Measurements from ENCODE around the gene SLC28A1.

SLC28A1 gene

GRCh38 chr15:84886211-84886983, 1.9 kb downstream of the SLC28A1 start:
- no peak for DNase-seq (ENCODE audit: low read depth, low spot score)

GRCh38 chr15:84886984-84887299, 2.5 kb downstream of the SLC28A1 start:
- no peak for DNase-seq (ENCODE audit: low read depth, low spot score)

- no peak for DNase-seq (ENCODE audit: low read depth, low spot score)
These were observed 3.5 kb downstream of the SLC28A1 start for GRCh38 chr15:84887938-84888337.

GRCh38 chr15:84888639-84889038, 4.2 kb downstream of the SLC28A1 start:
- DNase-seq (ENCODE audit: low read depth, low spot score) = no peak

GRCh38 chr15:84889313-84889990, 5.0 kb downstream of the SLC28A1 start:
- DNase-seq (ENCODE audit: low read depth, low spot score) = no peak

- no peak for DNase-seq (ENCODE audit: low read depth, low spot score)
These were observed 5.7 kb downstream of the SLC28A1 start for GRCh38 chr15:84889991-84890669.

- DNase-seq (ENCODE audit: low read depth, low spot score) = no peak
These were observed 6.3 kb downstream of the SLC28A1 start for GRCh38 chr15:84890670-84891162.

GRCh38 chr15:84891339-84891738, 6.9 kb downstream of the SLC28A1 start:
- no peak for DNase-seq (ENCODE audit: low read depth, low spot score)

GRCh38 chr15:84892786-84893307, 8.4 kb downstream of the SLC28A1 start:
- DNase-seq (ENCODE audit: low read depth, low spot score) = no peak

- no peak for DNase-seq (ENCODE audit: low read depth, low spot score)
These were observed 9.1 kb downstream of the SLC28A1 start for GRCh38 chr15:84893607-84894006.

- no peak for DNase-seq (ENCODE audit: low read depth, low spot score)
These were observed 10.4 kb downstream of the SLC28A1 start for GRCh38 chr15:84894736-84895425.

GRCh38 chr15:84898761-84899160, 14.3 kb downstream of the SLC28A1 start:
- no peak for DNase-seq (ENCODE audit: low read depth, low spot score)

- no peak for DNase-seq (ENCODE audit: low read depth, low spot score)
These were observed 15.3 kb downstream of the SLC28A1 start for GRCh38 chr15:84899750-84900149.

GRCh38 chr15:84901540-84901939, 17.1 kb downstream of the SLC28A1 start:
- no peak for DNase-seq (ENCODE audit: low read depth, low spot score)

GRCh38 chr15:84903751-84904150, 19.3 kb downstream of the SLC28A1 start:
- DNase-seq (ENCODE audit: low read depth, low spot score) = no peak

- DNase-seq (ENCODE audit: low read depth, low spot score) = peak; percentile 21
These were observed 20.0 kb downstream of the SLC28A1 start for GRCh38 chr15:84904419-84904818.

GRCh38 chr15:84905016-84905916, 20.8 kb downstream of the SLC28A1 start:
- DNase-seq (ENCODE audit: low read depth, low spot score) = no peak

- DNase-seq (ENCODE audit: low read depth, low spot score) = no peak
These were observed 23.3 kb downstream of the SLC28A1 start for GRCh38 chr15:84907731-84908130.

GRCh38 chr15:84908564-84908963, 24.1 kb downstream of the SLC28A1 start:
- DNase-seq (ENCODE audit: low read depth, low spot score) = no peak

- no peak for DNase-seq (ENCODE audit: low read depth, low spot score)
These were observed 24.6 kb downstream of the SLC28A1 start for GRCh38 chr15:84909029-84909428.

- DNase-seq (ENCODE audit: low read depth, low spot score) = no peak
These were observed 25.3 kb downstream of the SLC28A1 start for GRCh38 chr15:84909782-84910181.

Data from astrocyte of the hippocampus (primary cell).